Measurements from ENCODE around the gene FIGN. TPM values are rescaled to one million over a fixed set of nuclear protein-coding genes. Genes with fewer than 3 reads are reported as not detected.

Gene FIGN
- total and polyA plus RNA-seq, 10 of the 15 experiments (the other 5 are each of a cell fraction or from before 2014, with no cell fraction given), result under 0.01 to 0.01 TPM; not detected in 8

DNA sequence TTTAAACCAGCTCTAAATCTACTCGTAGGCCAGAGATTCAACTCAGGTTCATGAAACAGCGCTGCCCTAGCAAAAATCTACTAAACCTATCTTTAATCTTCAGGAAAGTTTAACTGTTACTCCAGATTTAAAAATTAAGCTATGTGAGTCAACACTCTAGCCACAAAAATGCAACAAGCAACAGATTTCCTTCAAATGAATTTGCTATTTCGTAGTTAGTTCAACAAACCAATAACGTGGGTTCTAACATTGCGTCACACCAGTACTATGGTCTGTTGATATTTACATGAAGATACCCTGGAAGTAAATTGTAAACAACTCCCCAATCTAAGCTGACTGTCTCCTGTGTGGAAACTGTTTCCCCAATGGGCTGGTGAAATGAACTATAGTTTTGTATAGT is 71.2 kb downstream of the FIGN start:
- ChIA-PET SMC1A (ENCODE audit: uncharacterized antibody, unreplicated experiment) (no interaction called here), CTCF (no interaction called here), RAD21 (ENCODE audit: unreplicated experiment) (no interaction called here), POLR2A (no interaction called here)
- H3K27ac ChIP-seq (ENCODE audit: control insufficient read depth, insufficient read depth), result no peak overlapping the region
- H3K9ac ChIP-seq (ENCODE audit: control insufficient read depth, insufficient read depth, low read length), result no peak overlapping the region
- in situ Hi-C loops (cut with MboI) (no loop called here), intact Hi-C loops (cut with micrococcal nuclease; ENCODE audit: unreplicated experiment) (no loop called here)
- no peaks in the 10 kb centered on the region for H3K9me3 ChIP-seq (replicated peaks; ENCODE audit: control insufficient read depth, insufficient read depth, low read length)
- no peak overlapping the region for H3K4me3 ChIP-seq
- no peak for ATAC-seq
- no peak for DNase-seq (ENCODE audit: low read depth, low spot score)
- no peak overlapping the region for H2AFZ ChIP-seq (ENCODE audit: control insufficient read depth, low read depth, low read length)
- H4K20me1 ChIP-seq (ENCODE audit: control insufficient read depth, insufficient read depth), result no peaks in the 10 kb centered on the region
- H3K4me2 ChIP-seq (ENCODE audit: control insufficient read depth, insufficient read depth), result no peak overlapping the region
- no peaks in the 10 kb centered on the region for H3K79me2 ChIP-seq (ENCODE audit: control insufficient read depth, insufficient read depth, low read length)
- H3K4me1 ChIP-seq (ENCODE audit: control insufficient read depth, insufficient read depth, low read length), result no peaks in the 10 kb centered on the region
- TF ChIP-seq NRF1 (conservative IDR thresholded peaks at IDR 0.05; ENCODE audit: low read depth, low read length), result no peak
- TF ChIP-seq, protein P1, sequence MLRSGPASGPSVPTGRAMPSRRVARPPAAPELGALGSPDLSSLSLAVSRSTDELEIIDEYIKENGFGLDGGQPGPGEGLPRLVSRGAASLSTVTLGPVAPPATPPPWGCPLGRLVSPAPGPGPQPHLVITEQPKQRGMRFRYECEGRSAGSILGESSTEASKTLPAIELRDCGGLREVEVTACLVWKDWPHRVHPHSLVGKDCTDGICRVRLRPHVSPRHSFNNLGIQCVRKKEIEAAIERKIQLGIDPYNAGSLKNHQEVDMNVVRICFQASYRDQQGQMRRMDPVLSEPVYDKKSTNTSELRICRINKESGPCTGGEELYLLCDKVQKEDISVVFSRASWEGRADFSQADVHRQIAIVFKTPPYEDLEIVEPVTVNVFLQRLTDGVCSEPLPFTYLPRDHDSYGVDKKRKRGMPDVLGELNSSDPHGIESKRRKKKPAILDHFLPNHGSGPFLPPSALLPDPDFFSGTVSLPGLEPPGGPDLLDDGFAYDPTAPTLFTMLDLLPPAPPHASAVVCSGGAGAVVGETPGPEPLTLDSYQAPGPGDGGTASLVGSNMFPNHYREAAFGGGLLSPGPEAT (IDR thresholded peaks at IDR 0.05; ENCODE audit: low read depth), result no peak
- TF ChIP-seq, protein P2, sequence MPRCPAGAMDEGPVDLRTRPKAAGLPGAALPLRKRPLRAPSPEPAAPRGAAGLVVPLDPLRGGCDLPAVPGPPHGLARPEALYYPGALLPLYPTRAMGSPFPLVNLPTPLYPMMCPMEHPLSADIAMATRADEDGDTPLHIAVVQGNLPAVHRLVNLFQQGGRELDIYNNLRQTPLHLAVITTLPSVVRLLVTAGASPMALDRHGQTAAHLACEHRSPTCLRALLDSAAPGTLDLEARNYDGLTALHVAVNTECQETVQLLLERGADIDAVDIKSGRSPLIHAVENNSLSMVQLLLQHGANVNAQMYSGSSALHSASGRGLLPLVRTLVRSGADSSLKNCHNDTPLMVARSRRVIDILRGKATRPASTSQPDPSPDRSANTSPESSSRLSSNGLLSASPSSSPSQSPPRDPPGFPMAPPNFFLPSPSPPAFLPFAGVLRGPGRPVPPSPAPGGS (IDR thresholded peaks at IDR 0.05; ENCODE audit: borderline replicate concordance, insufficient read depth, low read depth, low read length, poor library complexity, severe bottlenecking), result no peak
- no peak for TF ChIP-seq PAX8 (IDR thresholded peaks at IDR 0.05)
- no peak for TF ChIP-seq ZNF274 (IDR thresholded peaks at IDR 0.05; ENCODE audit: insufficient read depth, insufficient read length)
- TF ChIP-seq ZNF622 (IDR thresholded peaks at IDR 0.05), result no peak
- TF ChIP-seq ZNF24 (IDR thresholded peaks at IDR 0.05), result no peak
- TF ChIP-seq STAT3 (IDR thresholded peaks at IDR 0.05; ENCODE audit: low read depth, low read length), result no peak
- TF ChIP-seq, protein P3, sequence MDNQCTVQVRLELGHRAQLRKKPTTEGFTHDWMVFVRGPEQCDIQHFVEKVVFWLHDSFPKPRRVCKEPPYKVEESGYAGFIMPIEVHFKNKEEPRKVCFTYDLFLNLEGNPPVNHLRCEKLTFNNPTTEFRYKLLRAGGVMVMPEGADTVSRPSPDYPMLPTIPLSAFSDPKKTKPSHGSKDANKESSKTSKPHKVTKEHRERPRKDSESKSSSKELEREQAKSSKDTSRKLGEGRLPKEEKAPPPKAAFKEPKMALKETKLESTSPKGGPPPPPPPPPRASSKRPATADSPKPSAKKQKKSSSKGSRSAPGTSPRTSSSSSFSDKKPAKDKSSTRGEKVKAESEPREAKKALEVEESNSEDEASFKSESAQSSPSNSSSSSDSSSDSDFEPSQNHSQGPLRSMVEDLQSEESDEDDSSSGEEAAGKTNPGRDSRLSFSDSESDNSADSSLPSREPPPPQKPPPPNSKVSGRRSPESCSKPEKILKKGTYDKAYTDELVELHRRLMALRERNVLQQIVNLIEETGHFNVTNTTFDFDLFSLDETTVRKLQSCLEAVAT (IDR thresholded peaks at IDR 0.05), result no peak
- no peak for TF ChIP-seq CREB1 (IDR thresholded peaks at IDR 0.05; ENCODE audit: low read depth)
- no peak for TF ChIP-seq NBN (IDR thresholded peaks at IDR 0.05)
- no peak for TF ChIP-seq BCL11A (IDR thresholded peaks at IDR 0.05; ENCODE audit: low read depth, low read length)
- TF ChIP-seq CBFB (IDR thresholded peaks at IDR 0.05; ENCODE audit: low read depth), result no peak
- TF ChIP-seq SUZ12 (IDR thresholded peaks at IDR 0.05; ENCODE audit: unreplicated experiment), result no peak
- TF ChIP-seq FOS (IDR thresholded peaks at IDR 0.05; ENCODE audit: borderline replicate concordance, extremely low read depth, insufficient read length), result no peak
- 17% methylated on average over 5 of the region's 5 CpGs for WGBS (ENCODE audit: insufficient coverage, insufficient replicate concordance, low lambda C conversion rate, missing lambda C conversion rate)
- FAIRE-seq, result no peak
- no TSS peak for BruUV-seq (replicated peaks)
- H3K36me3 ChIP-seq (ENCODE audit: control insufficient read depth in 2 of 2, insufficient read depth in 2 of 2, low read length in 1 of 2), result no peaks in the 10 kb centered on the region
- no peaks in the 10 kb centered on the region for H3K27me3 ChIP-seq (replicated peaks in 1 of 2; ENCODE audit: control insufficient read depth in 2 of 2, insufficient read depth in 2 of 2, low read length in 1 of 2)
